H9 (cell line): ENCODE data around the gene OR2Y1. TPM values are rescaled to one million over a fixed set of nuclear protein-coding genes. Genes with fewer than 3 reads are reported as not detected.
"Not testable (repeated sequence)": the region's sequence is repeated elsewhere in the genome, so short reads cannot be mapped to it uniquely, and the experiment has no call there.

Experiments used
- DNase-seq: peaks from one replicate; pipeline ENCODE4 v3.0.0-alpha.2; 2017
- H2AFZ ChIP-seq: one replicate; pipeline ENCODE4 v1.6.1; 2013; ENCODE audit warnings: mild to moderate bottlenecking, low read length, control low read depth, moderate library complexity
- H2AK5ac ChIP-seq: 2 replicates; pipeline ENCODE4 v1.6.1; 2013; ENCODE audit warnings: low read length, control low read depth, mixed read lengths; ENCODE audit not compliant: insufficient read length
- H2BK120ac ChIP-seq: one replicate; pipeline ENCODE4 v1.6.1; 2013; ENCODE audit warnings: low read depth, mild to moderate bottlenecking, low read length, control low read depth, inconsistent platforms; ENCODE audit not compliant: poor library complexity, severe bottlenecking
- H2BK12ac ChIP-seq: 2 replicates; pipeline ENCODE4 v1.6.1; 2013; ENCODE audit warnings: low read length, control low read depth, mixed read lengths, low read depth; ENCODE audit not compliant: insufficient read length
- H2BK15ac ChIP-seq: 2 replicates; pipeline ENCODE4 v1.6.1; 2013; ENCODE audit warnings: low read depth, low read length, control low read depth
- H2BK20ac ChIP-seq: one replicate; pipeline ENCODE4 v1.6.1; 2013; ENCODE audit warnings: low read depth, mild to moderate bottlenecking, low read length, control low read depth, inconsistent platforms; ENCODE audit not compliant: poor library complexity, severe bottlenecking
- H2BK5ac ChIP-seq: 2 replicates; pipeline ENCODE4 v1.6.1; 2013; ENCODE audit warnings: low read length, control low read depth, mixed read lengths; ENCODE audit not compliant: insufficient read length
- H3K14ac ChIP-seq: 2 replicates; pipeline ENCODE4 v1.6.1; 2013; ENCODE audit warnings: low read length, control low read depth; ENCODE audit not compliant: insufficient read depth
- H3K18ac ChIP-seq: 2 replicates; pipeline ENCODE4 v1.6.1; 2013; ENCODE audit warnings: low read depth, mild to moderate bottlenecking, mixed read lengths, low read length, control low read depth; ENCODE audit not compliant: insufficient read length
- H3K23ac ChIP-seq: 2 replicates; pipeline ENCODE4 v1.6.1; 2013; ENCODE audit warnings: low read length, control low read depth, mixed read lengths, low read depth; ENCODE audit not compliant: insufficient read length
- H3K23me2 ChIP-seq: 2 replicates; pipeline ENCODE4 v1.6.1; 2013; ENCODE audit warnings: low read depth, mild to moderate bottlenecking, mixed read lengths, low read length, control low read depth; ENCODE audit not compliant: insufficient read length, poor library complexity, severe bottlenecking
- H3K27ac ChIP-seq: 2 replicates; pipeline ENCODE4 v1.5.1; 2013; ENCODE audit warnings: low read length, control low read depth, mixed read lengths, low read depth; ENCODE audit not compliant: insufficient read length
- H3K27me3 ChIP-seq: 2 replicates; pipeline ENCODE4 v1.6.1; 2013; ENCODE audit warnings: low read length, control low read depth, inconsistent platforms; ENCODE audit not compliant: insufficient read depth
- H3K4ac ChIP-seq: 2 replicates; pipeline ENCODE4 v1.6.1; 2013; ENCODE audit warnings: low read depth, mild to moderate bottlenecking, control low read depth, inconsistent platforms, low read length, moderate library complexity
- H3K4me1 ChIP-seq: 2 replicates; pipeline ENCODE4 v1.6.1; 2013; ENCODE audit warnings: low read length, control low read depth, inconsistent platforms; ENCODE audit not compliant: insufficient read depth
- H3K4me2 ChIP-seq: 2 replicates; pipeline ENCODE4 v1.6.1; 2013; ENCODE audit warnings: low read length, control low read depth, mixed read lengths; ENCODE audit not compliant: insufficient read length, insufficient read depth
- H3K56ac ChIP-seq: 2 replicates; pipeline ENCODE4 v1.6.1; 2013; ENCODE audit warnings: low read depth, mild to moderate bottlenecking, mixed read lengths, low read length, control low read depth; ENCODE audit not compliant: insufficient read length
- H3K79me1 ChIP-seq: 2 replicates; pipeline ENCODE4 v1.6.1; 2013; ENCODE audit warnings: low read depth, mild to moderate bottlenecking, moderate library complexity, low read length, control low read depth, inconsistent platforms; ENCODE audit not compliant: insufficient read depth, poor library complexity, severe bottlenecking
- H3K79me2 ChIP-seq: 2 replicates; pipeline ENCODE4 v1.6.1; 2013; ENCODE audit warnings: low read length, control low read depth, inconsistent platforms; ENCODE audit not compliant: insufficient read depth
- H3K9ac ChIP-seq: 2 replicates; pipeline ENCODE4 v1.6.1; 2013; ENCODE audit warnings: low read length, control low read depth, mixed read lengths; ENCODE audit not compliant: insufficient read length; ENCODE audit errors: extremely low read depth
- H3K9me3 ChIP-seq: one replicate; pipeline ENCODE4 v1.6.1; 2013; ENCODE audit warnings: low read depth, low read length, inconsistent platforms; ENCODE audit not compliant: control insufficient read depth
- H3T11ph ChIP-seq: one replicate; pipeline ENCODE4 v1.6.1; 2013; ENCODE audit warnings: mild to moderate bottlenecking, low read length, control low read depth, inconsistent platforms
- H4K20me1 ChIP-seq: one replicate; pipeline ENCODE4 v1.6.1; 2013; ENCODE audit not compliant: control insufficient read depth, insufficient read length, insufficient read depth
- H4K5ac ChIP-seq: 2 replicates; pipeline ENCODE4 v1.6.1; 2013; ENCODE audit warnings: low read depth, mild to moderate bottlenecking, mixed read lengths, low read length, control low read depth; ENCODE audit not compliant: insufficient read length
- H4K8ac ChIP-seq: replicated peaks from 2 replicates; pipeline ENCODE4 v1.6.1; 2013; ENCODE audit warnings: low read length, control low read depth, mixed read lengths, low read depth; ENCODE audit not compliant: insufficient read length
- H4K91ac ChIP-seq: 2 replicates; pipeline ENCODE4 v1.6.1; 2013; ENCODE audit warnings: low read depth, mild to moderate bottlenecking, moderate library complexity, mixed read lengths, low read length, control low read depth; ENCODE audit not compliant: insufficient read length
- H3K27ac Mint-ChIP-seq, 3 experiments: 2 replicates in 2 of 3; 3 replicates in 1 of 3; pipeline ENCODE4 v1.8.0; 2020 to 2021; ENCODE audit warnings: mixed read lengths in 3 of 3, mild to moderate bottlenecking in 1 of 3, moderate library complexity in 1 of 3
- H3K27me3 Mint-ChIP-seq: 2 replicates; pipeline ENCODE4 v1.8.0; 2021; ENCODE audit warnings: low read depth, mild to moderate bottlenecking, moderate library complexity, mixed read lengths
- H3K36me3 Mint-ChIP-seq, 3 experiments: 2 replicates in 2 of 3; 3 replicates in 1 of 3; pipeline ENCODE4 v1.8.0; 2020 to 2021; ENCODE audit warnings: low read depth in 3 of 3, mixed read lengths in 3 of 3; ENCODE audit not compliant: insufficient read depth in 1 of 3
- H3K4me1 Mint-ChIP-seq, 2 experiments: 2 replicates each; pipeline ENCODE4 v1.8.0; 2020; ENCODE audit warnings: mixed read lengths in 2 of 2
- H3K4me3 Mint-ChIP-seq, 2 experiments: 2 replicates in 1 of 2; 3 replicates in 1 of 2; pipeline ENCODE4 v1.8.0; 2020 to 2021; ENCODE audit warnings: mild to moderate bottlenecking in 2 of 2, mixed read lengths in 2 of 2, moderate library complexity in 1 of 2
- H3K9me3 Mint-ChIP-seq, 2 experiments: 2 replicates in 1 of 2; 3 replicates in 1 of 2; pipeline ENCODE4 v1.8.0; 2020; ENCODE audit warnings: mild to moderate bottlenecking in 2 of 2, mixed read lengths in 2 of 2, moderate library complexity in 1 of 2
- CTCF ChIP-seq: fragments of 200-600 bp; sonication (generic); conservative IDR thresholded peaks from 3 replicates; pipeline ENCODE4 v1.8.0; 2021; ENCODE audit warnings: antibody characterized with exemption, mild to moderate bottlenecking
- WGBS: extraction: QIAGEN DNeasy Blood & Tissue Kit; methylation state at CpG from one replicate; pipeline ENCODE4 v1.1.7; 2013; ENCODE audit warnings: missing lambda C conversion rate, low lambda C conversion rate, mixed read lengths; ENCODE audit not compliant: insufficient read length; ENCODE audit errors: extremely low coverage; 5-methylcytosine and 5-hydroxymethylcytosine counted together
- total RNA-seq: library from RNA; stranded (reverse); gene quantifications from 2 replicates; pipeline ENCODE4 v1.2.1, GENCODE V29; 2021

OR2Y1 gene
- total RNA-seq, 1 experiment from 2014 or later, result not detected

GRCh38 chr5:180703912-180704311, 35.9 kb downstream of the OR2Y1 start:
- H3K9me3 Mint-ChIP-seq, result peaks cover 29 to 32% of the 10 kb centered on the region in 2 experiments
- no peak overlapping the region for H3K18ac ChIP-seq
- H4K8ac ChIP-seq, result no peak overlapping the region
- no peak overlapping the region for H2BK5ac ChIP-seq
- H3K79me1 ChIP-seq, result no peaks in the 10 kb centered on the region
- H3K36me3 Mint-ChIP-seq, result peaks cover 6 to 31% (median 11%) of the 10 kb centered on the region in 3 experiments
- H3K14ac ChIP-seq, result no peak overlapping the region
- H2BK15ac ChIP-seq, result no peak overlapping the region
- no peaks in the 10 kb centered on the region for H3K79me2 ChIP-seq
- H3K4me3 Mint-ChIP-seq, result no peak overlapping the region
- no peak overlapping the region for H3K4me2 ChIP-seq
- H3K56ac ChIP-seq, result no peak overlapping the region
- no peaks in the 10 kb centered on the region for H3K4me1 ChIP-seq
- H3K27me3 Mint-ChIP-seq, result no peaks in the 10 kb centered on the region; the same call in 1 of the 2 replicates
- H2BK12ac ChIP-seq, result no peak overlapping the region
- H3K4me1 Mint-ChIP-seq, result peaks cover 13 to 23% of the 10 kb centered on the region in 2 experiments
- no peak overlapping the region for H2BK120ac ChIP-seq
- H4K20me1 ChIP-seq, result no peaks in the 10 kb centered on the region
- H3K4ac ChIP-seq, result no peak overlapping the region
- H4K5ac ChIP-seq, result no peak overlapping the region
- no peak overlapping the region for H3K9ac ChIP-seq
- no peak overlapping the region for H2AK5ac ChIP-seq
- H3K23me2 ChIP-seq, result no peaks in the 10 kb centered on the region
- H2AFZ ChIP-seq, result no peak overlapping the region
- H3K27ac Mint-ChIP-seq, result peak overlapping the region in 1 of 3 experiments; percentile 46; a peak in 1 of 7 replicates
- TF ChIP-seq CTCF, result no peak
- H3K27ac ChIP-seq, result no peak overlapping the region
- H2BK20ac ChIP-seq, result no peak overlapping the region
- no peak overlapping the region for H4K91ac ChIP-seq
- H3K27me3 ChIP-seq, result no peaks in the 10 kb centered on the region
- H3K23ac ChIP-seq, result no peak overlapping the region
- WGBS, result no CpG with 5 or more reads among the region's 7 CpGs
- no peak for DNase-seq
- H3T11ph ChIP-seq, result no peak overlapping the region
- H3K9me3 ChIP-seq, result no peaks in the 10 kb centered on the region

GRCh38 chr5:180703371-180703770, 36.5 kb downstream of the OR2Y1 start:
- not testable (repeated sequence) for H3K9me3 ChIP-seq, H4K8ac ChIP-seq, H3K4ac ChIP-seq, H4K20me1 ChIP-seq, H3K14ac ChIP-seq, H3K18ac ChIP-seq, H3K4me2 ChIP-seq, H3K56ac ChIP-seq, H3K27me3 ChIP-seq, H3K23me2 ChIP-seq, H3K27ac ChIP-seq, DNase-seq, H2AK5ac ChIP-seq, H2BK12ac ChIP-seq, H3K4me3 Mint-ChIP-seq, H4K91ac ChIP-seq, H3K27me3 Mint-ChIP-seq, H3K79me1 ChIP-seq, H2BK120ac ChIP-seq, H3K4me1 ChIP-seq, H3K9ac ChIP-seq, H3T11ph ChIP-seq, H3K23ac ChIP-seq, H2AFZ ChIP-seq, H2BK5ac ChIP-seq, H3K79me2 ChIP-seq, H3K27ac Mint-ChIP-seq, H2BK20ac ChIP-seq, H4K5ac ChIP-seq, H2BK15ac ChIP-seq
- Mint-ChIP-seq H3K4me1 (peaks cover 10 to 23% of the 10 kb centered on the region in 2 experiments), H3K9me3 (peaks cover 29 to 32% of the 10 kb centered on the region in 2 experiments), H3K36me3 (peaks cover 6 to 31% (median 11%) of the 10 kb centered on the region in 3 experiments)
- WGBS, result no CpG with 5 or more reads among the region's 2 CpGs
